Psoas muscle (tissue), 8 donors: ENCODE results near the gene SLX9. TPM values are rescaled to one million over a fixed set of nuclear protein-coding genes. Genes with fewer than 3 reads are reported as not detected.

Source experiments
- ATAC-seq, 4 donors: fragments of 200-7000 bp; cut with Tn5 transposase; one replicate each; pipeline ENCODE4 v1.9.1; 2020; ENCODE audit warnings: moderate library complexity in 3 of 4, mild to moderate bottlenecking in 2 of 4
- DNase-seq, 2 donors: peaks; one replicate each; pipeline ENCODE4 v3.0.0-alpha.2; 2020
- H3K27ac ChIP-seq: fragments of 200-600 bp; one replicate; pipeline ENCODE4 v1.8.0; 2022
- H3K27me3 ChIP-seq, 3 donors: fragments of 200-600 bp in 1 of 3; one replicate each; pipeline versions ENCODE4 v1.6.1 to v1.8.0; 2013 to 2022; ENCODE audit warnings: low read length in 2 of 3, mild to moderate bottlenecking in 2 of 3, moderate library complexity in 1 of 3; ENCODE audit not compliant: insufficient read depth in 3 of 3
- H3K36me3 ChIP-seq, 2 donors: fragments of 200-600 bp in 1 of 2; one replicate each; pipeline versions ENCODE4 v1.6.1 to v1.8.0; 2013 to 2022; ENCODE audit warnings: low read depth in 1 of 2, mild to moderate bottlenecking in 1 of 2, moderate library complexity in 1 of 2; ENCODE audit not compliant: insufficient read depth in 1 of 2
- H3K4me1 ChIP-seq: fragments of 200-600 bp; one replicate; pipeline ENCODE4 v1.8.0; 2022
- H3K4me3 ChIP-seq: fragments of 200-600 bp; one replicate; pipeline ENCODE4 v1.8.0; 2022; ENCODE audit warnings: mild to moderate bottlenecking
- H3K9me3 ChIP-seq: fragments of 200-600 bp; one replicate; pipeline ENCODE4 v1.8.0; 2022
- CTCF ChIP-seq: fragments of 200-600 bp; IDR thresholded peaks from one replicate; pipeline ENCODE4 v1.8.0; 2022; ENCODE audit warnings: antibody characterized with exemption
- WGBS, 3 donors: extraction: QIAGEN DNeasy Blood & Tissue Kit; methylation state at CpG; one replicate each; pipeline versions ENCODE4 v1.1.6 to v1.1.7; 2013; 5-methylcytosine and 5-hydroxymethylcytosine counted together
- intact Hi-C, 2 donors: fragments of 100-400 bp; cut with DNase I; formaldehyde crosslinking; loops; one replicate each; pipeline versions ENCODE4 v1.11.0 to v1.14.2; 2022
- polyA plus RNA-seq, 3 donors: library from polyadenylated mRNA; stranded (reverse); fragments of 200-250 nt; gene quantifications; one replicate each; pipeline ENCODE4 v1.2.3, GENCODE V29; 2013
- total RNA-seq, 4 donors: library from RNA; stranded (reverse); fragmentation: NEBNext Ultra II Directional in 2 of 4; extraction: Animal tissue kit (Norgen Biotek cat#: 25700) in 2 of 4; gene quantifications; one replicate each; pipeline versions ENCODE4 v1.2.1 to v1.2.4, GENCODE V29; 2021 to 2023
- donor health status: healthy with polysubstance abuse.
- donor health status: DM: no; HTN: no; CAD: no; lungs with moderate emphysema.
- donor health status: Bipolar disorder and iron deficiency.
- donor health status: healthy.
- donor health status: DM: yes; HTN: yes; CAD: no.
- donor health status: DM: no; HTN: no; CAD: no.
- donor health status: DM: no; HTN: no; CAD: no.
- donor health status: DM: yes; HTN: yes; CAD: no.

SLX9 gene
- total and polyA plus RNA-seq, 7 donors = 20.2 to 69.2 (median 30.1) TPM

DNA sequence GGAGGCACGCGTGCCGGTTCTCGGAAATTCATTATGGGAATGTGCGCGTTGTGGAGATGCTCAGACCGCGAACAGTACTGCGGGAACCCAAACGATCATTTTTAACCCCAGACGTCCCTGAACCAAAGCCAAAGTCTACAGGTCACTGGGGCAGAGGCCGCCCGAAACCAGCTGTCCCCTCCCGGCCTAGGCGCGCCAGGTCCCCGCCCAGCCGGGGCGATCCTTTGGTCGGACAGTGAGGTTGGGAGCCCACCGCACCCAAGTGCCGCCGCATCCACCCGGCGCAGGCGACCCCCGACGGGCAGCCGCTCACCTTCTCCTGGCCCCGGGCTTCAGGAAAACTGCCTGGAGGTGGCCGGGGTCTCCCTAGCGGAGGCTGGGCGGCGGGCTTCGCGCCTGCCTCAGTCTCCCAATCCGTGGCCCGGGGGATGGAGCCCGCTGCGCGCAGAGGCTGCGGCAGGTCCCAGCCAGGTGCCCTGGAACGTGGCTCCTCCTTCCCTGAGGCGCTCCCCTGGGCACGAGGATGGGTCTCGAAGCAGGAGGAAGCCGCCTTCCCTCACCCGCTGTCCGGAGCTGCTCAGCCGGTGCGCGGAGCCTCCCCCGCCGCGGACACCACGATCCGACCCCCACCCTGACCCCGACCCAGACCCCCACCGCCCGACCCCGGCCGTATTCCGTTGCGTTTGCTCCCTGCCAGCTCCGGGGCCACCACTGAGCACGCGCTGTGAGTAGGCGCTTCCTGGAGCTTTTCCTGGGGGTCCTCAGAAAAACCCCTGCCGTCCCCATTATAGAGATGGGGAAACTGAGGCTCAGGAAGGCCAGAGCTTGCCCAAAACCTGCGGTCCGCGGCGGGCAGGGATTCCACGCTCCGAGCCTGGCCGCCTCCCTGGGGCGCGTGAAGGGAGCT, 8.1 kb upstream of the SLX9 start:
- peak in 1 of 4 donors; percentile 16 for ATAC-seq
- TF ChIP-seq CTCF = no peak
- intact Hi-C loops = loop anchor here (1.0 to 10.0 kb wide), 4 partner anchors 38 to 417 kb away; partner anchors contain the start of gene UBE2G2 (in 1 of the 2)
- H3K36me3 ChIP-seq = no peaks in the 10 kb centered on the region
- peaks cover 0 to 64% (median 19%) of the 10 kb centered on the region in 3 donors for H3K27me3 ChIP-seq
- H3K4me3 ChIP-seq = peak overlapping the region; percentile 63
- H3K9me3 ChIP-seq = no peaks in the 10 kb centered on the region
- H3K4me1 ChIP-seq = peaks cover 23% of the 10 kb centered on the region
- 1 to 3% (median 2%) methylated on average over 68 to 78 of the region's 78 CpGs for WGBS, 3 donors
- peak; percentile 17 to 59 for DNase-seq
- H3K27ac ChIP-seq = no peak overlapping the region

DNA sequence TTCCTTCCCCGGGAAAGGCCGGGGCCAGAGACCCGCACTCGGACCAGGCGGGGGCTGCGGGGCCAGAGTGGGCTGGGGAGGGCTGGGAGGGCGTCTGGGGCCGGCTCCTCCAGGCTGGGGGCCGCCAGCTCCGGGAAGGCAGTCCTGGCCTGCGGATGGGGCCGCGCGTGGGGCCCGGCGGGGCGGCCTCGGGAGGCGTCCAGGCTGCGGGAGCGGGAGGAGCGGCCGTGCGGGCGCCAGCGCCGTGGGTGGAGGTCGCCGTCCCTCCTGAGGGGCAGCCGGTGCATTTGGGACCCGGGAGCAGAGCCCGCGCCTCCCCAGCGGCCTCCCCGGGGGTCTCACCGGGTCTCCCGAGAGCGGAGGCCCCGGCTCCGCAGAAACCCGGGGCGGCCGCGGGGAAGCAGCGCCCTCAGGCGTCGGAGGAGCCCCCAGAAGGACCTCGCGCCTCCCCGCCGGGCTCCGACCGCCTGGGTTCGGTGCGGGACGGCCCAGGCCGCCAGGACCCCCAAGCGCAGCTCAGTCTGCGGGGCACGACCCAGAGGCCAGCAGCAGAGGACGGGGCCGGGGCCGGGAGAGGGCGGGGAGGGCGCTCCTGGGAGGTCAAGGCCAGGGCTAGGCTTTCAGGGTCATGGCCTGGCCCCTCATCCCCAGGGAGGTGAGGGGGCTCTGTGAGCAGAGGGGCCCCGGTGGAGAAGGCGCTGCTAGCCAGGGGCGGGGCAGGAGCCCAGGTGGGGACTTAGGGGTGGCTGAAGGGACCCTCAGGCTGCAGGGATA, 7.2 kb upstream of the SLX9 start:
- peak; percentile 59 to 69 (median 62) for ATAC-seq
- H3K27me3 ChIP-seq = peaks cover 0 to 58% (median 16%) of the 10 kb centered on the region in 3 donors
- intact Hi-C loops = loop anchor here (1.0 to 10.0 kb wide), 4 partner anchors 39 to 418 kb away; partner anchors contain the start of gene UBE2G2 (in 1 of the 2)
- 2 to 4% (median 3%) methylated on average over 38 to 68 of the region's 68 CpGs for WGBS, 3 donors
- H3K27ac ChIP-seq = no peak overlapping the region
- peak overlapping the region; percentile 63 for H3K4me3 ChIP-seq
- TF ChIP-seq CTCF = peak; percentile 49
- DNase-seq = peak; percentile 49 to 70
- H3K36me3 ChIP-seq = no peaks in the 10 kb centered on the region
- peaks cover 23% of the 10 kb centered on the region for H3K4me1 ChIP-seq
- no peaks in the 10 kb centered on the region for H3K9me3 ChIP-seq

GRCh38 chr21:44933199-44933917, 6.5 kb upstream of the SLX9 start:
- no peak for ATAC-seq
- 37 to 44% (median 41%) methylated on average over 25 of the region's 25 CpGs for whole genome bisulfite sequencing, 3 donors
- Histone ChIP-seq H3K36me3 (no peaks in the 10 kb centered on the region), H3K27ac (no peak overlapping the region), H3K4me1 (peaks cover 23% of the 10 kb centered on the region), H3K27me3 (peaks cover 0 to 50% (median 16%) of the 10 kb centered on the region in 3 donors), H3K9me3 (no peaks in the 10 kb centered on the region), H3K4me3 (no peak overlapping the region)
- TF ChIP-seq CTCF = no peak
- intact Hi-C loops = loop anchor here (2.0 to 10.0 kb wide), 3 partner anchors 41 to 419 kb away; partner anchors contain the start of gene UBE2G2 (in 1 of the 2)
- peak; percentile 12 to 31 for DNase-seq

DNA sequence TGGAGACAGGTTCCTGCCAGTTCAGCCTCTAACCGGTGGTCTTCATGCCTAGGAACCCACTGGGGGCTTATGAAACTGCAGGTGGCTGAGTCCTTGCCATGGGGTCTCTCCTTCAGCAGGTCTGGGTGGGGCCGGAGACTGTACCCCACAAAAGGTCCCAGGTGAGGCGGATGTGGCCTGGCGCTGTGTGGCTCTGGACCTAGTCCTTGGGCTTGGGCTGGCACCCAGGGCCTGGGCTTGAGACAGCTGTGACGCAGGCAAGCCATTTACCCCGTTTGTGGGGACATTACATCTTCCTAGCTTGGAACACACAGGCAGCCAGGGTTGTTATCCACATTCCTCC, 5.9 kb upstream of the SLX9 start:
- H3K36me3 ChIP-seq = no peaks in the 10 kb centered on the region
- intact Hi-C loops = loop anchor here (2.0 to 10.0 kb wide), 3 partner anchors 41 to 419 kb away; partner anchors contain the start of gene UBE2G2 (in 1 of the 2)
- DNase-seq (peak in 1 of 2 donors; percentile 26), ATAC-seq (no peak)
- no peak overlapping the region for H3K27ac ChIP-seq
- peaks cover 0 to 47% (median 16%) of the 10 kb centered on the region in 3 donors for H3K27me3 ChIP-seq
- no peaks in the 10 kb centered on the region for H3K9me3 ChIP-seq
- no peak for TF ChIP-seq CTCF
- WGBS, 3 donors = 72 to 82% (median 73%) methylated on average over 6 of the region's 6 CpGs
- no peak overlapping the region for H3K4me3 ChIP-seq
- H3K4me1 ChIP-seq = peaks cover 23% of the 10 kb centered on the region
